Mesendoderm (in vitro differentiated cells): Measurements from ENCODE around the gene GRAMD2B.

Experiments used
- DNase-seq: peaks from one replicate; pipeline ENCODE4 v3.0.0; 2013
- H2AK5ac ChIP-seq: 2 replicates; pipeline ENCODE4 v1.6.1; 2013; ENCODE audit warnings: low read length, inconsistent platforms
- H2BK120ac ChIP-seq: 2 replicates; pipeline ENCODE4 v1.6.1; 2013; ENCODE audit warnings: low read depth, mild to moderate bottlenecking, low read length, moderate library complexity, mixed read lengths
- H2BK15ac ChIP-seq: replicated peaks from 2 replicates; pipeline ENCODE4 v1.6.1; 2013; ENCODE audit warnings: low read depth, mild to moderate bottlenecking, moderate library complexity
- H2BK5ac ChIP-seq: 2 replicates; pipeline ENCODE4 v1.6.1; 2013; ENCODE audit warnings: low read length, inconsistent platforms
- H3K18ac ChIP-seq: 2 replicates; pipeline ENCODE4 v1.6.1; 2013; ENCODE audit warnings: mild to moderate bottlenecking, low read length, mixed read lengths
- H3K23ac ChIP-seq: one replicate; pipeline ENCODE4 v1.6.1; 2013; ENCODE audit warnings: low read length
- H3K27ac ChIP-seq: 2 replicates; pipeline ENCODE4 v1.5.1; 2013; ENCODE audit warnings: low read depth, mild to moderate bottlenecking, inconsistent platforms, low read length, moderate library complexity
- H3K27me3 ChIP-seq: 2 replicates; pipeline ENCODE4 v1.6.1; 2013; ENCODE audit warnings: low read length, control low read depth, mild to moderate bottlenecking, inconsistent platforms; ENCODE audit not compliant: insufficient read depth, poor library complexity
- H3K36me3 ChIP-seq: 2 replicates; pipeline ENCODE4 v1.6.1; 2013; ENCODE audit warnings: low read length, inconsistent platforms; ENCODE audit not compliant: control insufficient read depth, insufficient read depth
- H3K4ac ChIP-seq: one replicate; pipeline ENCODE4 v1.6.1; 2013; ENCODE audit warnings: low read depth, mild to moderate bottlenecking, low read length, moderate library complexity
- H3K4me1 ChIP-seq: 2 replicates; pipeline ENCODE4 v1.6.1; 2013; ENCODE audit warnings: low read depth, low read length, inconsistent platforms; ENCODE audit not compliant: control insufficient read depth
- H3K4me2 ChIP-seq: 2 replicates; pipeline ENCODE4 v1.6.1; 2013; ENCODE audit warnings: low read length
- H3K4me3 ChIP-seq: 2 replicates; pipeline ENCODE4 v1.5.1; 2013; ENCODE audit warnings: mild to moderate bottlenecking, low read length
- H3K56ac ChIP-seq: one replicate; pipeline ENCODE4 v1.6.1; 2013; ENCODE audit warnings: low read length
- H3K79me1 ChIP-seq: 2 replicates; pipeline ENCODE4 v1.6.1; 2013; ENCODE audit warnings: low read length, inconsistent platforms
- H3K79me2 ChIP-seq: 2 replicates; pipeline ENCODE4 v1.6.1; 2013; ENCODE audit warnings: mild to moderate bottlenecking, low read length; ENCODE audit not compliant: control insufficient read depth, insufficient read depth
- H3K9ac ChIP-seq: 2 replicates; pipeline ENCODE4 v1.6.1; 2013; ENCODE audit warnings: low read length, inconsistent platforms
- H4K5ac ChIP-seq: one replicate; pipeline ENCODE4 v1.6.1; 2013; ENCODE audit warnings: low read length
- H4K8ac ChIP-seq: one replicate; pipeline ENCODE4 v1.6.1; 2013; ENCODE audit warnings: low read depth, mild to moderate bottlenecking, control low read depth, low read length, moderate library complexity
- WGBS: extraction: QIAGEN DNeasy Blood & Tissue Kit; methylation state at CpG from one replicate; pipeline ENCODE4 v1.1.7; 2013; ENCODE audit warnings: low lambda C conversion rate, missing lambda C conversion rate; ENCODE audit not compliant: insufficient coverage; ENCODE audit errors: extremely low coverage; 5-methylcytosine and 5-hydroxymethylcytosine counted together

The GRAMD2B gene

GRCh38 chr5:126494393-126494792, 71.2 kb downstream of the GRAMD2B start:
- Histone ChIP-seq H3K27me3 (no peaks in the 10 kb centered on the region), H3K27ac (no peak overlapping the region), H2BK120ac (no peak overlapping the region), H3K23ac (no peak overlapping the region), H3K4me1 (no peaks in the 10 kb centered on the region), H3K79me1 (no peaks in the 10 kb centered on the region), H3K4me3 (no peak overlapping the region), H3K56ac (no peak overlapping the region), H2AK5ac (no peak overlapping the region), H3K18ac (no peak overlapping the region), H2BK5ac (no peak overlapping the region), H3K4me2 (no peak overlapping the region), H4K8ac (no peak overlapping the region), H4K5ac (no peak overlapping the region), H3K9ac (no peak overlapping the region), H2BK15ac (no peak overlapping the region), H3K4ac (no peak overlapping the region), H3K79me2 (no peaks in the 10 kb centered on the region), H3K36me3 (no peaks in the 10 kb centered on the region)
- no peak for DNase-seq
- no CpG with 5 or more reads among the region's 3 CpGs for WGBS

DNA sequence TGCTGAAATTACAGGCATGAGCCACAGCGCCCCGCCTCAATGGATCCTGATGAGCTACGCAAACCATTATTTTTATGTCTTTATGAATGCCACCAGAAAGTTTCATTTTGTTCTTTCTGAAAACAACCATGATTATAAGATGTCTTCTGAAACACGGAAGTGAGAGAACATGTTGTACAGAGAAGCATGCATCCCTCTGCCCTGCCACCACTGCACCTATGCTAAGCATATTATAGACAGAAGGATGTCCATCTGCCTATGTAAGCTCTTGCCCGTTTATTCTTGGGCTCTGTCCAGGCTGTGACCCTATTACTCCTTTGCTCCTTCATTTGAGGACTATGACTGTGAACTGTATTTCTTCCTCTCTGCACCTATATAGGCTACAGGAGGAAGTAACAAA, 74.3 kb downstream of the GRAMD2B start:
- Histone ChIP-seq H3K4me1 (no peaks in the 10 kb centered on the region), H3K4me2 (no peak overlapping the region), H3K56ac (no peak overlapping the region), H2BK5ac (no peak overlapping the region), H3K23ac (no peak overlapping the region), H3K27ac (no peak overlapping the region), H3K79me1 (no peaks in the 10 kb centered on the region), H3K18ac (no peak overlapping the region), H3K79me2 (no peaks in the 10 kb centered on the region), H3K36me3 (no peaks in the 10 kb centered on the region), H4K5ac (no peak overlapping the region), H3K27me3 (no peaks in the 10 kb centered on the region), H2AK5ac (no peak overlapping the region), H4K8ac (no peak overlapping the region), H2BK15ac (no peak overlapping the region), H3K9ac (no peak overlapping the region), H2BK120ac (no peak overlapping the region), H3K4me3 (no peak overlapping the region), H3K4ac (no peak overlapping the region)
- no peak for DNase-seq
- no CpG with 5 or more reads among the region's 5 CpGs for WGBS

GRCh38 chr5:126499278-126499677, 76.1 kb downstream of the GRAMD2B start:
- Histone ChIP-seq H3K79me1 (no peaks in the 10 kb centered on the region), H3K23ac (no peak overlapping the region), H3K4me3 (no peak overlapping the region), H3K9ac (no peak overlapping the region), H3K4me2 (no peak overlapping the region), H2BK15ac (no peak overlapping the region), H3K79me2 (no peaks in the 10 kb centered on the region), H3K4ac (no peak overlapping the region), H3K4me1 (peaks cover 4% of the 10 kb centered on the region), H2BK120ac (no peak overlapping the region), H3K36me3 (no peaks in the 10 kb centered on the region), H2BK5ac (no peak overlapping the region), H2AK5ac (no peak overlapping the region), H4K5ac (no peak overlapping the region), H3K56ac (no peak overlapping the region), H3K27me3 (no peaks in the 10 kb centered on the region), H3K18ac (no peak overlapping the region), H3K27ac (no peak overlapping the region), H4K8ac (no peak overlapping the region)
- no peak for DNase-seq
- no CpG with 5 or more reads among the region's 2 CpGs for WGBS

- Histone ChIP-seq H4K8ac (no peak overlapping the region), H3K27ac (no peak overlapping the region), H3K4me3 (no peak overlapping the region), H3K79me2 (no peaks in the 10 kb centered on the region), H3K27me3 (no peaks in the 10 kb centered on the region), H2BK5ac (no peak overlapping the region), H3K18ac (no peak overlapping the region), H3K79me1 (no peaks in the 10 kb centered on the region), H3K36me3 (no peaks in the 10 kb centered on the region), H3K9ac (no peak overlapping the region), H2AK5ac (no peak overlapping the region), H2BK120ac (no peak overlapping the region), H3K23ac (no peak overlapping the region), H3K4me1 (peaks cover 4% of the 10 kb centered on the region), H3K4ac (no peak overlapping the region), H3K56ac (no peak overlapping the region), H3K4me2 (no peak overlapping the region), H4K5ac (no peak overlapping the region), H2BK15ac (no peak overlapping the region)
- no CpG with 5 or more reads among the region's 3 CpGs for WGBS
- DNase-seq = peak; percentile 65
These were observed 76.7 kb downstream of the GRAMD2B start for GRCh38 chr5:126499853-126500342.

DNA sequence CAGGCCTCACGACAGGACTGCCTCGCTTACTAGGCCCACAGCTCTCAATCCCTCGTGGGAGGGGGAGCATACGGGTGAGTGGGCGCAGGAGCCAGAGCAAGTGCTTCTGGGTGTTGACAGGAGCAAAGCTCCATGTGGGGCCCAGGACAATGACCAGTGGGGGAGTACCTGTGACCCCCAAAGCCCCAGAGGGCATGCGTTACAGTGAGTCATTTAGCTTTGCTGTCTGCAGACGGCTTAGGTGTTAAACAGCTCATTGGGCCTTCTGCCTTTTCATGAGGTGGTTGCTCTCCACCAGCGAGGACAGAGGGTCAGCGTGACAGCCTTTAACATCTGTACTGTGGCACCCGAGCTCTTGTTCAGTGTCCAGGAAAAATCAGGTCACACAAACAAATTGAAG, 78.2 kb downstream of the GRAMD2B start:
- peak; percentile 16 for DNase-seq

GRCh38 chr5:126503602-126504104, 80.4 kb downstream of the GRAMD2B start:
- H3K23ac ChIP-seq = no peak overlapping the region
- H3K4me1 ChIP-seq = peaks cover 4% of the 10 kb centered on the region
- H2BK120ac ChIP-seq = no peak overlapping the region
- H3K79me2 ChIP-seq = no peaks in the 10 kb centered on the region
- peak; percentile 23 for DNase-seq
- H3K79me1 ChIP-seq = no peaks in the 10 kb centered on the region
- H3K27ac ChIP-seq = no peak overlapping the region
- H4K5ac ChIP-seq = no peak overlapping the region
- no peak overlapping the region for H3K56ac ChIP-seq
- H3K4ac ChIP-seq = no peak overlapping the region
- H3K9ac ChIP-seq = no peak overlapping the region
- H2AK5ac ChIP-seq = no peak overlapping the region
- no peak overlapping the region for H4K8ac ChIP-seq
- no peak overlapping the region for H3K4me2 ChIP-seq
- no peaks in the 10 kb centered on the region for H3K27me3 ChIP-seq
- no peak overlapping the region for H3K4me3 ChIP-seq
- no CpG with 5 or more reads among the region's 5 CpGs for WGBS
- no peak overlapping the region for H3K18ac ChIP-seq
- H3K36me3 ChIP-seq = no peaks in the 10 kb centered on the region
- no peak overlapping the region for H2BK5ac ChIP-seq
- H2BK15ac ChIP-seq = no peak overlapping the region

More for the DNA sequence above, 78.2 kb downstream of the GRAMD2B start:
- H2AK5ac ChIP-seq = no peak overlapping the region
- H3K23ac ChIP-seq = no peak overlapping the region
- H3K79me1 ChIP-seq = no peaks in the 10 kb centered on the region
- no peak overlapping the region for H4K8ac ChIP-seq
- no peak overlapping the region for H3K4ac ChIP-seq
- H3K79me2 ChIP-seq = no peaks in the 10 kb centered on the region
- WGBS = no CpG with 5 or more reads among the region's 10 CpGs
- H3K27ac ChIP-seq = no peak overlapping the region
- no peaks in the 10 kb centered on the region for H3K36me3 ChIP-seq
- no peak overlapping the region for H3K56ac ChIP-seq
- no peaks in the 10 kb centered on the region for H3K27me3 ChIP-seq
- no peak overlapping the region for H3K9ac ChIP-seq
- H4K5ac ChIP-seq = no peak overlapping the region
- no peak overlapping the region for H3K4me3 ChIP-seq
- H3K18ac ChIP-seq = no peak overlapping the region
- no peak overlapping the region for H2BK120ac ChIP-seq
- H2BK5ac ChIP-seq = no peak overlapping the region
- H3K4me2 ChIP-seq = no peak overlapping the region
- no peak overlapping the region for H2BK15ac ChIP-seq
- H3K4me1 ChIP-seq = peaks cover 4% of the 10 kb centered on the region
